H1 (cell line): ENCODE results near the gene ACAP3. TPM values are rescaled to one million over a fixed set of nuclear protein-coding genes. Genes with fewer than 3 reads are reported as not detected.

ENCODE experiments used
- CTCF ChIA-PET: fragments of 300-600 bp; sonication (Branson Sonifier 250); formaldehyde crosslinking; loops from one replicate; lab custom pipeline; 2021; ENCODE audit not compliant: partially characterized antibody; lab: Charles Lee
- POLR2A ChIA-PET: fragments of 300-600 bp; sonication (Branson Sonifier 250); formaldehyde crosslinking; loops from one replicate; lab custom pipeline; 2021; ENCODE audit warnings: inconsistent platforms; ENCODE audit not compliant: partially characterized antibody; lab: Charles Lee
- DNase-seq, 2 experiments: peaks; one replicate each; pipeline versions ENCODE4 v3.0.0 to v3.0.0-alpha.2; 2010 to 2022; ENCODE audit warnings: low spot score in 2 of 2, low read depth in 1 of 2, mixed read lengths in 1 of 2
- FAIRE-seq: peaks from 2 replicates; lab custom pipeline; 2011; peaks lifted over from hg19 to GRCh38; lab: Jason Lieb, UNC
- H2AFZ ChIP-seq: 2 replicates; pipeline ENCODE4 v1.8.1; 2012; ENCODE audit warnings: low read length, inconsistent platforms
- H2AK5ac ChIP-seq: 2 replicates; pipeline ENCODE4 v1.6.1; 2013; ENCODE audit warnings: low read depth, low read length
- H2BK120ac ChIP-seq: replicated peaks from 2 replicates; pipeline ENCODE3; 2013; ENCODE audit warnings: low read depth, low read length, inconsistent platforms
- H2BK12ac ChIP-seq: 2 replicates; pipeline ENCODE4 v1.6.1; 2013; ENCODE audit warnings: low read depth, low read length
- H2BK15ac ChIP-seq: 2 replicates; pipeline ENCODE4 v1.6.1; 2013; ENCODE audit warnings: low read length
- H2BK20ac ChIP-seq: 2 replicates; pipeline ENCODE4 v1.6.1; 2013; ENCODE audit warnings: low read length
- H2BK5ac ChIP-seq: 2 replicates; pipeline ENCODE4 v1.6.1; 2013; ENCODE audit warnings: low read depth, low read length
- H3K14ac ChIP-seq: 2 replicates; pipeline ENCODE4 v1.6.1; 2013; ENCODE audit warnings: inconsistent platforms; ENCODE audit not compliant: insufficient read length
- H3K18ac ChIP-seq: 2 replicates; pipeline ENCODE4 v1.6.1; 2013; ENCODE audit warnings: low read length; ENCODE audit errors: extremely low read depth
- H3K23ac ChIP-seq: 2 replicates; pipeline ENCODE4 v1.6.1; 2013; ENCODE audit warnings: inconsistent platforms; ENCODE audit not compliant: insufficient read length
- H3K23me2 ChIP-seq: 2 replicates; pipeline ENCODE4 v1.6.1; 2013; ENCODE audit warnings: low read depth, low read length
- H3K27ac ChIP-seq: 2 replicates; pipeline ENCODE4 v1.6.1; 2011; ENCODE audit warnings: low read depth, low read length, inconsistent platforms
- H3K27me3 ChIP-seq, 4 experiments: replicated peaks in 1 of 4; 1 replicate in 1 of 4; 2 replicates in 3 of 4; pipeline versions ENCODE4 v1.6.1 to v1.8.1; 2011 to 2013; ENCODE audit warnings: low read length in 3 of 4, mild to moderate bottlenecking in 3 of 4, inconsistent platforms in 2 of 4, mixed read lengths in 2 of 4, moderate library complexity in 1 of 4; ENCODE audit not compliant: control insufficient read depth in 3 of 4, insufficient read depth in 3 of 4; ENCODE audit errors: extremely low read depth in 1 of 4
- H3K36me3 ChIP-seq, 4 experiments: 2 replicates each; pipeline versions ENCODE4 v1.6.1 to v1.8.1; 2011 to 2013; ENCODE audit warnings: mild to moderate bottlenecking in 4 of 4, low read length in 3 of 4, moderate library complexity in 2 of 4, control low read depth in 1 of 4, inconsistent platforms in 1 of 4; ENCODE audit not compliant: insufficient read depth in 4 of 4, control insufficient read depth in 2 of 4
- H3K4ac ChIP-seq: replicated peaks from 2 replicates; pipeline ENCODE3; 2013; ENCODE audit warnings: low read length, low read depth, mixed read lengths, inconsistent platforms; ENCODE audit not compliant: insufficient read length
- H3K4me1 ChIP-seq, 4 experiments: replicated peaks in 1 of 4; 1 replicate in 1 of 4; 2 replicates in 3 of 4; pipeline versions ENCODE4 v1.6.1 to v1.8.1; 2011 to 2013; ENCODE audit warnings: low read length in 3 of 4, inconsistent platforms in 2 of 4, mixed read lengths in 1 of 4; ENCODE audit not compliant: insufficient read depth in 4 of 4, control insufficient read depth in 3 of 4
- H3K4me2 ChIP-seq, 2 experiments: 2 replicates each; pipeline versions ENCODE4 v1.6.1 to v1.8.1; 2011 to 2013; ENCODE audit warnings: low read depth in 2 of 2, low read length in 2 of 2, control low read depth in 1 of 2, inconsistent platforms in 1 of 2, mild to moderate bottlenecking in 1 of 2; ENCODE audit not compliant: insufficient read depth in 1 of 2
- H3K4me3 ChIP-seq, 4 experiments: fragments of 200-600, 300-600 bp in 1 of 4; sonication (generic), shearing (Covaris generic), sonication (Bioruptor Twin) in 1 of 4; 2 replicates each; pipeline versions ENCODE4 v1.5.1 to v1.8.1; 2011 to 2016; ENCODE audit warnings: low read length in 4 of 4, low read depth in 3 of 4, control low read depth in 2 of 4, inconsistent platforms in 2 of 4, mild to moderate bottlenecking in 2 of 4, mixed read lengths in 1 of 4, moderate library complexity in 1 of 4; ENCODE audit not compliant: insufficient read depth in 2 of 4; ENCODE audit errors: extremely low read depth in 1 of 4
- H3K56ac ChIP-seq: replicated peaks from 2 replicates; pipeline ENCODE3; 2013; ENCODE audit warnings: low read depth, mild to moderate bottlenecking, mixed read lengths, low read length, inconsistent platforms; ENCODE audit not compliant: insufficient read length
- H3K79me1 ChIP-seq: 2 replicates; pipeline ENCODE4 v1.6.1; 2013; ENCODE audit warnings: low read depth, low read length, control low read depth
- H3K79me2 ChIP-seq, 2 experiments: 2 replicates each; pipeline versions ENCODE4 v1.6.1 to v1.8.1; 2012 to 2013; ENCODE audit warnings: low read length in 2 of 2, mild to moderate bottlenecking in 2 of 2, inconsistent platforms in 1 of 2; ENCODE audit not compliant: insufficient read depth in 2 of 2, control insufficient read depth in 1 of 2
- H3K9ac ChIP-seq, 4 experiments: replicated peaks in 1 of 4; 1 replicate in 1 of 4; 2 replicates in 3 of 4; pipeline versions ENCODE4 v1.6.1 to v1.8.1; 2011 to 2013; ENCODE audit warnings: low read depth in 3 of 4, low read length in 3 of 4, control low read depth in 2 of 4, mild to moderate bottlenecking in 2 of 4, moderate library complexity in 2 of 4, inconsistent platforms in 1 of 4; ENCODE audit errors: extremely low read depth in 1 of 4
- H3K9me3 ChIP-seq, 2 experiments: 2 replicates each; pipeline versions ENCODE4 v1.6.1 to v1.8.1; 2012 to 2013; ENCODE audit warnings: mild to moderate bottlenecking in 2 of 2, moderate library complexity in 2 of 2, control low read depth in 1 of 2, inconsistent platforms in 1 of 2, low read depth in 1 of 2, low read length in 1 of 2, mixed read lengths in 1 of 2; ENCODE audit not compliant: insufficient read depth in 2 of 2
- H4K20me1 ChIP-seq, 2 experiments: replicated peaks in 1 of 2; 2 replicates each; pipeline versions ENCODE3 to v1.8.1; 2011 to 2013; ENCODE audit warnings: inconsistent platforms in 2 of 2, low read length in 2 of 2, mild to moderate bottlenecking in 1 of 2; ENCODE audit not compliant: insufficient read depth in 2 of 2, control insufficient read depth in 1 of 2
- H4K5ac ChIP-seq: 2 replicates; pipeline ENCODE4 v1.6.1; 2013; ENCODE audit warnings: low read length, low read depth, mixed read lengths, inconsistent platforms; ENCODE audit not compliant: insufficient read length
- H4K8ac ChIP-seq: 2 replicates; pipeline ENCODE4 v1.8.0; 2013; ENCODE audit warnings: mild to moderate bottlenecking, moderate library complexity, low read length, inconsistent platforms; ENCODE audit not compliant: insufficient read depth; ENCODE audit errors: extremely low read depth
- H4K91ac ChIP-seq: replicated peaks from 2 replicates; pipeline ENCODE3; 2013; ENCODE audit warnings: low read length, mixed read lengths, inconsistent platforms; ENCODE audit not compliant: insufficient read length
- ASH2L ChIP-seq: fragments of 200-600, 300-600 bp; sonication (generic); IDR thresholded peaks from one replicate; pipeline ENCODE4 v1.7.1; 2017; ENCODE audit warnings: low read length
- CEBPB ChIP-seq: IDR thresholded peaks from 2 replicates; pipeline ENCODE4 v1.6.1; 2012; ENCODE audit warnings: low read depth, low read length
- EZH2 ChIP-seq: fragments of 200-600 bp; sonication (generic); IDR thresholded peaks from 2 replicates; pipeline ENCODE4 v1.7.1; 2012; ENCODE audit warnings: low read depth, mild to moderate bottlenecking, moderate library complexity, low read length, inconsistent platforms; ENCODE audit not compliant: severe bottlenecking
- GTF2F1 ChIP-seq: IDR thresholded peaks from 2 replicates; pipeline ENCODE4 v1.6.1; 2012; ENCODE audit warnings: low read depth, low read length, improper control_type of control experiment, borderline replicate concordance
- HDAC6 ChIP-seq: IDR thresholded peaks from one replicate; pipeline ENCODE4 v1.7.1; 2012; ENCODE audit warnings: low read depth, mild to moderate bottlenecking, inconsistent platforms, low read length, moderate library complexity
- JUN ChIP-seq: IDR thresholded peaks from 2 replicates; pipeline ENCODE4 v1.6.1; 2011; ENCODE audit warnings: low read depth, mild to moderate bottlenecking, improper control_type of control experiment, low read length
- KDM1A ChIP-seq: fragments of 200-600, 300-600 bp; sonication (generic); IDR thresholded peaks from 2 replicates; pipeline ENCODE4 v1.7.1; 2016; ENCODE audit warnings: mild to moderate bottlenecking, low read length, borderline replicate concordance
- RXRA ChIP-seq: IDR thresholded peaks from 2 replicates; pipeline ENCODE4 v1.6.1; 2011; ENCODE audit warnings: low read depth, mild to moderate bottlenecking, low read length, moderate library complexity; ENCODE audit not compliant: insufficient read depth
- SIRT6 ChIP-seq: IDR thresholded peaks from one replicate; pipeline ENCODE4 v1.7.1; 2012; ENCODE audit warnings: low read length, inconsistent platforms
- SRF ChIP-seq: IDR thresholded peaks from 2 replicates; pipeline ENCODE4 v1.6.1; 2011; ENCODE audit warnings: mild to moderate bottlenecking, low read depth, low read length, moderate library complexity
- TAF7 ChIP-seq: optimal IDR thresholded peaks from 2 replicates; pipeline ENCODE3; 2011; ENCODE audit warnings: low read depth, mild to moderate bottlenecking, inconsistent platforms, low read length, moderate library complexity, borderline replicate concordance
- WGBS, 2 experiments: shearing (Covaris generic) in 1 of 2; methylation state at CpG; one replicate each; pipeline versions ENCODE4 v1.1.6 to v1.1.7; 2013 to 2015; ENCODE audit warnings: low lambda C conversion rate in 2 of 2, mixed read lengths in 2 of 2, inconsistent platforms in 1 of 2, low coverage in 1 of 2, missing lambda C conversion rate in 1 of 2; ENCODE audit not compliant: insufficient replicate concordance in 2 of 2, insufficient coverage in 1 of 2, insufficient read length in 1 of 2; ENCODE audit errors: extremely low coverage in 1 of 2, missing lambda C conversion rate in 1 of 2; 5-methylcytosine and 5-hydroxymethylcytosine counted together
- polyA plus RNA-seq, 7 experiments: library from polyadenylated mRNA; depleted of rRNA in 3 of 7; stranded (reverse) in 5 of 7; unstranded in 2 of 7; fragments of >200 nt in 5 of 7; fragments of 200-250 nt in 2 of 7; gene quantifications; 1 replicate in 5 of 7; 2 replicates in 1 of 7; 4 replicates in 1 of 7; pipeline versions ENCODE4 v1.2.1 to v1.2.3, GENCODE V29; 2011 to 2013; ENCODE audit warnings: missing spikeins in 2 of 7, mixed read lengths in 2 of 7
- total RNA-seq: library from RNA; stranded (reverse); fragmentation: NEBNext Ultra II Directional; extraction: Animal tissue kit (Norgen Biotek cat#: 25700); gene quantifications from 2 replicates; pipeline ENCODE4 v1.2.1, GENCODE V29; 2021

Gene ACAP3
- total and polyA plus RNA-seq, 2 of the 8 experiments (the other 6 are each of a cell fraction or from before 2014, with no cell fraction given): 14.8 to 28.3 TPM

- Histone ChIP-seq H2BK12ac (peak overlapping the region; percentile 81; the same call in 1 of the 2 replicates), H3K27ac (no peak overlapping the region)
- WGBS, 2 experiments: 64% methylated on average over 43 of the region's 43 CpGs; no CpG with 5 or more reads in 1 of the 2 experiments
- TF ChIP-seq GTF2F1 (no peak), HDAC6 (no peak), SRF (no peak), RXRA (no peak), TAF7 (no peak), SIRT6 (no peak), CEBPB (no peak), ASH2L (no peak), JUN (no peak), KDM1A (no peak), EZH2 (no peak)
Measured at GRCh38 chr1:1272341-1273208, 35.2 kb downstream of the ACAP3 start.

More at GRCh38 chr1:1272341-1273208, 35.2 kb downstream of the ACAP3 start:
- H4K20me1 ChIP-seq: peaks cover 20 to 28% of the 10 kb centered on the region in 2 experiments
- no peak for DNase-seq
- ChIA-PET CTCF (interaction anchor here (0.6 to 2.2 kb wide), 4 partner anchors 19 to 122 kb away, joined by 3 to 7 read pairs (median 3); no protein-coding TSS in a partner anchor), POLR2A (interaction anchor here (1.1 to 3.0 kb wide), 6 partner anchors 10 to 22 kb away, joined by 3 to 16 read pairs (median 6); no protein-coding TSS in a partner anchor)
- H3K4me2 ChIP-seq: peak overlapping the region; percentile 81 to 95
- H3K4me3 ChIP-seq: peak overlapping the region; percentile 88 to 99 (median 91)
- no peaks in the 10 kb centered on the region; a peak in 1 of 7 replicates for H3K27me3 ChIP-seq
- no peak for FAIRE-seq
- no peak overlapping the region for H3K14ac ChIP-seq
- no peak overlapping the region for H2AK5ac ChIP-seq
- no peak overlapping the region for H3K4ac ChIP-seq
- peaks cover 12% of the 10 kb centered on the region; the same call in 1 of the 2 replicates for H3K23me2 ChIP-seq
- H3K23ac ChIP-seq: no peak overlapping the region
- H2AFZ ChIP-seq: no peak overlapping the region
- H3K56ac ChIP-seq: no peak overlapping the region
- peak overlapping the region; percentile 45; the same call in 1 of the 2 replicates for H4K8ac ChIP-seq
- peaks cover 2 to 4% (median 3%) of the 10 kb centered on the region in 4 experiments; a peak in 4 of 8 replicates for H3K36me3 ChIP-seq
- H2BK15ac ChIP-seq: peak overlapping the region; percentile 75; the same call in 1 of the 2 replicates
- peaks cover 12 to 44% of the 10 kb centered on the region in 2 experiments; a peak in 3 of 4 replicates for H3K79me2 ChIP-seq
- H2BK120ac ChIP-seq: no peak overlapping the region
- H3K18ac ChIP-seq: no peak overlapping the region
- H3K4me1 ChIP-seq: peaks cover 0 to 17% (median 8%) of the 10 kb centered on the region in 4 experiments; a peak in 5 of 7 replicates
- H3K9ac ChIP-seq: peak overlapping the region; percentile 51 to 99 (median 88); a peak in 6 of 7 replicates
- no peaks in the 10 kb centered on the region for H3K9me3 ChIP-seq
- H2BK20ac ChIP-seq: no peak overlapping the region
- H2BK5ac ChIP-seq: peak overlapping the region; percentile 66; the same call in 1 of the 2 replicates
- H4K5ac ChIP-seq: no peak overlapping the region
- no peak overlapping the region for H4K91ac ChIP-seq
- H3K79me1 ChIP-seq: peaks cover 27% of the 10 kb centered on the region
